Right cardiac atrium (tissue), 5 donors: ENCODE measurements around the gene ANKRD11. TPM values are rescaled to one million over a fixed set of nuclear protein-coding genes. Genes with fewer than 3 reads are reported as not detected.
A peak's percentile ranks its signal among the peaks of the same experiment; 100 is the strongest.

Experiments
- ATAC-seq, 2 donors: fragments of 200-7000 bp; cut with Tn5 transposase; one replicate each; pipeline versions ENCODE4 v1.8.0 to v1.9.1; 2020; ENCODE audit warnings: moderate library complexity in 2 of 2, mild to moderate bottlenecking in 1 of 2
- DNase-seq, 3 donors: peaks; one replicate each; pipeline ENCODE4 v3.0.0-alpha.2; 2020
- H3K27ac ChIP-seq: one replicate; pipeline ENCODE4 v1.5.1; 2013; ENCODE audit warnings: mild to moderate bottlenecking, low read length, control low read depth, moderate library complexity
- H3K27me3 ChIP-seq: one replicate; pipeline ENCODE4 v1.6.1; 2013; ENCODE audit not compliant: control insufficient read depth, insufficient read depth
- H3K4me1 ChIP-seq: one replicate; pipeline ENCODE4 v1.6.1; 2013; ENCODE audit warnings: low read length; ENCODE audit not compliant: control insufficient read depth, insufficient read depth
- H3K4me3 ChIP-seq: one replicate; pipeline ENCODE4 v1.5.1; 2013; ENCODE audit warnings: low read length, control low read depth
- H3K9me3 ChIP-seq: one replicate; pipeline ENCODE4 v1.6.1; 2013; ENCODE audit warnings: low read length; ENCODE audit not compliant: control insufficient read depth
- WGBS: extraction: QIAGEN DNeasy Blood & Tissue Kit; methylation state at CpG from one replicate; pipeline ENCODE4 v1.1.7; 2013; 5-methylcytosine and 5-hydroxymethylcytosine counted together
- intact Hi-C, 4 donors: fragments of 100-400 bp; cut with DNase I; formaldehyde crosslinking; loops; one replicate each; pipeline versions ENCODE4 v1.11.0 to v1.14.0; 2022 to 2023
- polyA plus RNA-seq: library from polyadenylated mRNA; stranded (reverse); fragments of 200-250 nt; gene quantifications from one replicate; pipeline ENCODE4 v1.2.3, GENCODE V29; 2013
- total RNA-seq, 4 donors: library from RNA; stranded (reverse); fragmentation: NEBNext Ultra II Directional; extraction: Animal tissue kit (Norgen Biotek cat#: 25700); gene quantifications; one replicate each; pipeline ENCODE4 v1.2.1, GENCODE V29; 2021
- donor health status: healthy with polysubstance abuse.
- donor health status: DM: no; HTN: yes; CAD: no.
- donor health status: DM: no; HTN: no; CAD: no.
- donor health status: DM: no; HTN: yes; CAD: no; lungs with severe emphysema.
- donor health status: DM: yes; HTN: yes; CAD: no.

The ANKRD11 gene
- total and polyA plus RNA-seq, 5 donors, result 75.3 to 98.9 (median 95.3) TPM

GRCh38 chr16:89298623-89299225 lies 191.6 kb downstream of the ANKRD11 start:
- peak in 1 of 3 donors; percentile 56 for DNase-seq
- intact Hi-C loops, result no loop called here
- H3K4me3 ChIP-seq, result no peak overlapping the region
- ATAC-seq, result no peak
- no peak overlapping the region for H3K27ac ChIP-seq
- WGBS, result 80% methylated on average over 17 of the region's 17 CpGs
- peaks cover 15% of the 10 kb centered on the region for H3K4me1 ChIP-seq
- H3K9me3 ChIP-seq, result no peaks in the 10 kb centered on the region
- no peaks in the 10 kb centered on the region for H3K27me3 ChIP-seq

GRCh38 chr16:89297910-89298545 lies 192.3 kb downstream of the ANKRD11 start:
- intact Hi-C loops, result no loop called here
- Histone ChIP-seq H3K4me1 (peaks cover 15% of the 10 kb centered on the region), H3K27me3 (no peaks in the 10 kb centered on the region), H3K9me3 (no peaks in the 10 kb centered on the region), H3K4me3 (no peak overlapping the region), H3K27ac (no peak overlapping the region)
- ATAC-seq (no peak), DNase-seq (peak in 1 of 3 donors; percentile 35)
- 79% methylated on average over 17 of the region's 17 CpGs for WGBS

GRCh38 chr16:89297156-89297874 lies 193.0 kb downstream of the ANKRD11 start:
- H3K9me3 ChIP-seq, result no peaks in the 10 kb centered on the region
- H3K4me3 ChIP-seq, result no peak overlapping the region
- ATAC-seq (no peak), DNase-seq (peak in 1 of 3 donors; percentile 49)
- peaks cover 17% of the 10 kb centered on the region for H3K4me1 ChIP-seq
- 81% methylated on average over 27 of the region's 27 CpGs for WGBS
- H3K27me3 ChIP-seq, result no peaks in the 10 kb centered on the region
- no peak overlapping the region for H3K27ac ChIP-seq
- intact Hi-C loops, result no loop called here

DNA sequence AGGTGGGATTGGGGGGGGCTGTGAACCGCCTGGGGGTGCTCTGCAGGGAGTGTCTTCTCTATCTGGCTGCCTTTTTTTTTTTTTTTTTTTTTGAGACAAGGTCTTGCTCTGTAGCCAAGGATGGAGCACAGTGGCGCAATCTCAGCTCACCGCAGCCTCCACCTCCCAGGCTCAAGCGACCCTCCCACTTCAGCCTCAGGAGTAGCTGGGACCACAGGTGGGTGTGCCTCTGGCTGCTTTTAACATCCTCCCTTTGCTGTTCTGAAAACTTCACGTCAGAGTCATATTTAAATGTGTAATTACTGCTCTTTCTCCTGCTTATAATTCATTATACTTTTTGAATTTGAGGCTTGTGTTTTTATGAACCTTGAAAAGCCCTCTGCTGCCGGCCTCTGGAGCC lies 194.4 kb downstream of the ANKRD11 start:
- Histone ChIP-seq H3K4me3 (no peak overlapping the region), H3K27me3 (no peaks in the 10 kb centered on the region), H3K9me3 (no peaks in the 10 kb centered on the region), H3K27ac (no peak overlapping the region), H3K4me1 (peaks cover 13% of the 10 kb centered on the region)
- WGBS, result 75% methylated on average over 6 of the region's 6 CpGs
- DNase-seq (peak in 2 of 3 donors; percentile 24 to 40), ATAC-seq (no peak)
- intact Hi-C loops, result no loop called here

DNA sequence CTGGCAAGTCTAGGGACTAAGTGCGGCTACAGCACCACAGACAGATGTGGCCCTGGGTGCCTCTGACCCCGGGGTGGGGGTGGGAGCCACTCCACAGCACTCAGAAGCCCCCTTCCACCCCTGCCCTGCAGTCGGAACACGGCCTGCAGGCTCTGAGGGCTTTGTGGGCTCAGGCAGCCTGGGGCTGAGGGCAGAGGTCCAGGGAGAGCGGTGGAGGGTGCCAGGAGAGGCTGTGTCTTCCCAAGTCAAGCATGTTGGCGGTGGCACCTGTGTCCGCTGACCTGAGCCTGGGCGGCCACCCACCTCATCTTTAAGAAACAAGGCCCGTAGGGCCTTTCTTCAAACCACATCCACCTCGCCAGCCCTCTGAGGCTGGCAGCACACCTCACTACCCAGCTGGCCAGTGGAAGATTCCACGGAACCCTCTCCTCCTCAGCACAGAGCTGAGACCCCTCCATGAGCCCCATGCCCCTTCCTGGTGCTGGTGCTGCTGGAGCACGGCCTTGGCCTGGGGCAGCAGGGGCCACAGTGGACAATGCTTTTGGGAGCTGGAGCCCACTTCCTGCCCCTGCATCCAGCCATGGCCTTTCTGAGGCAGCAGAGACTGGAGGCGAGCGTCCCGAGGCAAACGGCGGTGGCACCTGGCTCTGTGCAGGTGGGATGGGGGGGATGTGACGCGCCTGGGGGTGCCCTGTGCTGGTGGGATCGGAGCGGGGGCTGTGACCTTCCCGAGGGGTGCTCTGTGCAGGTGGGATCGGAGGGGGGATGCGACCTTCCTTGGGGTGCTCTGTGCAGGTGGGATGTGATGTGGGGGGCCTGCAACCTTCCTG lies 195.1 kb downstream of the ANKRD11 start:
- H3K9me3 ChIP-seq, result no peaks in the 10 kb centered on the region
- no peak overlapping the region for H3K4me3 ChIP-seq
- WGBS, result 92% methylated on average over 24 of the region's 24 CpGs
- intact Hi-C loops, result no loop called here
- no peak for ATAC-seq
- peaks cover 13% of the 10 kb centered on the region for H3K4me1 ChIP-seq
- no peaks in the 10 kb centered on the region for H3K27me3 ChIP-seq
- peak in 2 of 3 donors; percentile 33 to 58 for DNase-seq
- no peak overlapping the region for H3K27ac ChIP-seq

- no peak overlapping the region for H3K27ac ChIP-seq
- intact Hi-C loops, result no loop called here
- H3K9me3 ChIP-seq, result no peaks in the 10 kb centered on the region
- no peak overlapping the region for H3K4me3 ChIP-seq
- H3K27me3 ChIP-seq, result no peaks in the 10 kb centered on the region
- ATAC-seq (no peak), DNase-seq (peak in 2 of 3 donors; percentile 44 to 47)
- whole genome bisulfite sequencing, result 83% methylated on average over 13 of the region's 13 CpGs
- H3K4me1 ChIP-seq, result peaks cover 13% of the 10 kb centered on the region
Measured at GRCh38 chr16:89294486-89294885, 195.9 kb downstream of the ANKRD11 start.

DNA sequence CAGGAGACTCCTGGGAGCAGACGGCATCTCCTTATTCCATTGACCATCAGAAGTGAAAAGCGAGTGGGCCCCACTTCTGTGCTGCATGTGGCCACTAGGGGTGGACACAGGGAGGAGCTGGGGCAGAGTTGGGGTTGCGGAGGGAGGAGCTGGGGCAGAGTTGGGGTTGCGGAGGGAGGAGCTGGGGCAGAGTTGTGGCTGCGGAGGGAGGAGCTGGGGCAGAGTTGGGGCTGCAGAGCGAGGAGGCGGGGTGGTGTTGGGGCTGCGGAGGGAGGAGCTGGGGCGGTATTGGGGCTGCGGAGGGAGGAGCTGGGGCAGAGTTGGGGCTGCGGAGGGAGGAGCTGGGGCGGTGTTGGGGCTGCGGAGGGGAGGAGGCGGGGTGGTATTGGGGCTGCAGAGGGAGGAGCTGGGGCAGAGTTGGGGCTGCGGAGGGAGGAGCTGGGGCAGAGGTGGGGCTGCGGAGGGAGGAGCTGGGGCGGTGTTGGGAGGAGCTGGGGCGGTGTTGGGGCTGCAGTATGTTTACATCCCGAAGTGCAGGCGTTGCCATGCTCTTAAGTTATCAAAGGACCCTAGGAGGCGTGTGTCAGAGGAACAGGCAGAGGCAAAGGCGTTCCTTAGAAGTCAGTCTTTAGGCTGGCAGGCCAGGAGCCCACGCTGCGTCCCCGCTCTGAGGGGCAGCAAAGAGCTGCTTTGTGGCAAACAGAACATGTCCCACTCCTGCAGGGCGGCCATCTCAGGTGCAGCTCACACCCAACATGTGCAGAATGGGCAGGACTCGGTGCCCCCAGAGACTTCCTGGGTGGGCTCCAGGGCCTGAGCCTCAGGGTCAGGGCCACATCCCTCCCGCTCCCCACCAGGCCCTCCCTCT lies 196.9 kb downstream of the ANKRD11 start:
- Histone ChIP-seq H3K4me1 (peaks cover 13% of the 10 kb centered on the region), H3K9me3 (no peaks in the 10 kb centered on the region), H3K27ac (no peak overlapping the region), H3K27me3 (no peaks in the 10 kb centered on the region), H3K4me3 (no peak overlapping the region)
- WGBS, result 85% methylated on average over 28 of the region's 28 CpGs
- ATAC-seq (no peak), DNase-seq (peak in 2 of 3 donors; percentile 40 to 49)
- intact Hi-C loops, result no loop called here

DNA sequence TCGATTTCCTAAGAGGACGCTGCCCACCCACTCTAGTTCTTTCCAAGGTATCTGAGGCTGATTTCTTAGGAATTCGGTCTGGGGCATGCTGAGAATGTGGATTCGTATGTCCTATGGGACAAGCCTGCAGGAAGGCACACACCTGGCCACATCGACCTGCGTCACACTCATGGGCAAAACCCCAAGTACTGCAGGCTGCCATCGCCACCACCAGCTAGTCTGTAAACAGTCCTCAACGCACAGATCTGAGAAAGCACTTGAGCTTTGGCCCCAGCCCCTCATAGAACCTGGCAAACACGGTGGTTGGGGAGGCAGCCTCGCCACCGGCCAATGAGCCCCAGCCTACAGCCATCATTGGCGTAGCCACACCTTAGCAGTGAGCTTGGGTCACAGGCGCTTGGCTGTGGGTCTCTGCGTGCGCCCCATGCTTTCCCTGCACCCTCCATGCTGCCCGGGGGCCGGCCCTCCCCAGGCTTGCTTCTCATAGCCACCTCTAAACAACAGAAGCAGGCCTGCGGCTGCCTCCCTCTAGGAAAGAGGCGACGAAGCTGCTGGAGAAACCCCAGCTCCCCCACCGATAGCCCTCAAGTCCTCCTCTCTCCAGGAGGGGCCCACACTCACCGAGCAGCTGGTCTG lies 197.8 kb downstream of the ANKRD11 start:
- ATAC-seq, result no peak
- H3K9me3 ChIP-seq, result no peaks in the 10 kb centered on the region
- H3K4me1 ChIP-seq, result peaks cover 12% of the 10 kb centered on the region
- no peak overlapping the region for H3K4me3 ChIP-seq
- DNase-seq, result peak in 2 of 3 donors; percentile 50
- no peaks in the 10 kb centered on the region for H3K27me3 ChIP-seq
- H3K27ac ChIP-seq, result no peak overlapping the region
- WGBS, result 81% methylated on average over 22 of the region's 22 CpGs
- intact Hi-C loops, result no loop called here

GRCh38 chr16:89291776-89292175 lies 198.6 kb downstream of the ANKRD11 start:
- intact Hi-C loops, result no loop called here

GRCh38 chr16:89291363-89291762 lies 199.0 kb downstream of the ANKRD11 start:
- Histone ChIP-seq H3K27me3 (no peaks in the 10 kb centered on the region), H3K4me1 (peaks cover 12% of the 10 kb centered on the region), H3K27ac (no peak overlapping the region), H3K9me3 (no peaks in the 10 kb centered on the region), H3K4me3 (no peak overlapping the region)
- 72% methylated on average over 9 of the region's 9 CpGs for WGBS
- DNase-seq, result peak in 1 of 3 donors; percentile 14
- intact Hi-C loops, result no loop called here
- ATAC-seq, result no peak

More at GRCh38 chr16:89291776-89292175, 198.6 kb downstream of the ANKRD11 start:
- Histone ChIP-seq H3K4me1 (peaks cover 12% of the 10 kb centered on the region), H3K9me3 (no peaks in the 10 kb centered on the region), H3K27ac (no peak overlapping the region), H3K27me3 (no peaks in the 10 kb centered on the region), H3K4me3 (no peak overlapping the region)
- DNase-seq, result peak in 1 of 3 donors; percentile 19
- 80% methylated on average over 13 of the region's 13 CpGs for WGBS
- ATAC-seq, result no peak
